Measurements from ENCODE around the gene CSK. TPM values are rescaled to one million over a fixed set of nuclear protein-coding genes. Genes with fewer than 3 reads are reported as not detected.
"Not testable (repeated sequence)": the region's sequence is repeated elsewhere in the genome, so short reads cannot be mapped to it uniquely, and the experiment has no call there.

Gene CSK
- total RNA-seq, 2 experiments from 2014 or later = 315 to 348 TPM

- no peaks in the 10 kb centered on the region for H3K9me3 Mint-ChIP-seq
- ChIA-PET CTCF (interaction anchor here (1.0 to 27.9 kb wide), 7 partner anchors 9 to 177 kb away, joined by 3 to 930 read pairs (median 5); partner anchors contain the start of gene LMAN1L), POLR2A (interaction anchor here (1.1 to 1.2 kb wide), 2 partner anchors 8 to 14 kb away, joined by 4 to 7 read pairs; no protein-coding TSS in a partner anchor)
- peaks cover 57% of the 10 kb centered on the region for H3K4me1 Mint-ChIP-seq
- no peaks in the 10 kb centered on the region for H3K27me3 Mint-ChIP-seq
- peak overlapping the region; percentile 88 for H3K4me3 Mint-ChIP-seq
- H3K27ac Mint-ChIP-seq = peak overlapping the region; percentile 98
- H3K36me3 Mint-ChIP-seq (ENCODE audit: low read depth) = peaks cover 61% of the 10 kb centered on the region
- DNase-seq = no peak
Observed at GRCh38 chr15:74784426-74785193, 2.7 kb downstream of the CSK start.

GRCh38 chr15:74785194-74786032 lies 3.5 kb downstream of the CSK start:
- peaks cover 65% of the 10 kb centered on the region for H3K36me3 Mint-ChIP-seq (ENCODE audit: low read depth)
- ChIA-PET CTCF (interaction anchor here (0.8 to 27.9 kb wide), 10 partner anchors 4 to 177 kb away, joined by 3 to 930 read pairs (median 4); partner anchors contain the start of genes CSK and LMAN1L), POLR2A (interaction anchor here (0.6 to 1.2 kb wide), 3 partner anchors 7 to 356 kb away, joined by 3 to 7 read pairs (median 4); no protein-coding TSS in a partner anchor)
- H3K27ac Mint-ChIP-seq = peak overlapping the region; percentile 98
- no peaks in the 10 kb centered on the region for H3K27me3 Mint-ChIP-seq
- H3K9me3 Mint-ChIP-seq = no peaks in the 10 kb centered on the region
- H3K4me1 Mint-ChIP-seq = peaks cover 57% of the 10 kb centered on the region
- peak overlapping the region; percentile 88 for H3K4me3 Mint-ChIP-seq
- DNase-seq = peak; percentile 72

- H3K4me3 Mint-ChIP-seq = peak overlapping the region; percentile 88
- not testable (repeated sequence) for H3K9me3 Mint-ChIP-seq, DNase-seq, H3K27me3 Mint-ChIP-seq
- H3K4me1 Mint-ChIP-seq = peaks cover 57% of the 10 kb centered on the region
- CTCF ChIA-PET = interaction anchor here (0.6 to 27.9 kb wide), 6 partner anchors 5 to 288 kb away, joined by 3 to 930 read pairs (median 10); partner anchors contain the start of genes CSK and LMAN1L
- POLR2A ChIA-PET = interaction anchor here (0.6 kb wide), 1 partner anchor 357 kb away, joined by 3 read pairs; no protein-coding TSS in a partner anchor
- H3K36me3 Mint-ChIP-seq (ENCODE audit: low read depth) = peaks cover 70% of the 10 kb centered on the region
- peak overlapping the region; percentile 98 for H3K27ac Mint-ChIP-seq
Observed at GRCh38 chr15:74786081-74786480, 4.2 kb downstream of the CSK start.

DNA sequence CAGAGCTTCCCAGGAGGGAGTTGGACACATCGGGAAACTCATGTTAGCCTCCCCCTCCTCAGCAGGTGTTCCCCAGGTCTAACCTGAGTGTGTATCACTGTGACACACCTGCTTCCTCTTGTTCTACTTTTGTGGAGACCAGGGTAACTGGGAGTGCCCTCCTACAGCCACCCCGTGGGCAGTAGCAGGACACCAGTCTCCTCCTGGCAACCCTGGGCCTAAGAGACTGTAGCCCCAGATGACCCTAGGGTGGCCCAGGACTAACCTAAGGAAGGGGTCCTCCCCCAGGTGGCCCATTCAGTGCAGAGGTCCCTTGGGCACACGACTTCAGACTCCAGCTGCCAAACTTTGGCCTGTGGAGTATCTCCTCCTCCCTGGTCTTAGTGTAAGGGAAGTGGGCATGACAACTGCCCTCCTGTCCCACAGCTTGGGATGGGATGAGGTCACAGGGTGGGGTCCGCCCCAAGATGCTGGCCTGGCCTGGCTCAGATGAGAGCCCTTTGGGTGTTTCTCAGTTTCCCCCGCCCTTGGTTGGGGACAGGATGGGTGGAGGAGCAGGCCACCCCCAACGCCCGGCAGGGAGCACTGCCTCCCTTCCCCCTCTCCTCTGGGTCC lies 4.8 kb downstream of the CSK start:
- Mint-ChIP-seq H3K9me3 (no peaks in the 10 kb centered on the region), H3K4me1 (peaks cover 58% of the 10 kb centered on the region), H3K27me3 (no peaks in the 10 kb centered on the region), H3K27ac (peak overlapping the region; percentile 98), H3K4me3 (peak overlapping the region; percentile 88), H3K36me3 (ENCODE audit: low read depth) (peaks cover 74% of the 10 kb centered on the region)
- POLR2A ChIA-PET = interaction anchor here (0.8 to 2.0 kb wide), 3 partner anchors 9 to 119 kb away, joined by 3 to 14 read pairs (median 3); no protein-coding TSS in a partner anchor
- peak; percentile 40 for DNase-seq
- CTCF ChIA-PET = interaction anchor here (0.5 to 27.9 kb wide), 28 partner anchors 6 to 786 kb away, joined by 3 to 930 read pairs (median 4); partner anchors contain the start of genes CLK3, CSK, FAM219B and LMAN1L

- H3K27ac Mint-ChIP-seq = peak overlapping the region; percentile 98
- peaks cover 81% of the 10 kb centered on the region for H3K36me3 Mint-ChIP-seq (ENCODE audit: low read depth)
- H3K9me3 Mint-ChIP-seq = no peaks in the 10 kb centered on the region
- peak overlapping the region; percentile 88 for H3K4me3 Mint-ChIP-seq
- H3K4me1 Mint-ChIP-seq = peaks cover 66% of the 10 kb centered on the region
- no peaks in the 10 kb centered on the region for H3K27me3 Mint-ChIP-seq
- ChIA-PET CTCF (interaction anchor here (0.5 to 27.9 kb wide), 44 partner anchors 6 to 785 kb away, joined by 3 to 930 read pairs (median 3); partner anchors contain the start of genes CLK3, CSK, FAM219B and LMAN1L), POLR2A (interaction anchor here (0.5 to 2.0 kb wide), 5 partner anchors 9 to 172 kb away, joined by 3 to 14 read pairs (median 3); partner anchors contain the start of gene CLK3)
- DNase-seq = peak; percentile 95
Observed at GRCh38 chr15:74787251-74788041, 5.6 kb downstream of the CSK start.

GRCh38 chr15:74788042-74788682 lies 6.3 kb downstream of the CSK start:
- CTCF ChIA-PET = interaction anchor here (0.6 to 27.9 kb wide), 38 partner anchors 7 to 664 kb away, joined by 3 to 930 read pairs (median 4); partner anchors contain the start of genes CLK3, CSK, FAM219B and LMAN1L
- Mint-ChIP-seq H3K4me1 (peaks cover 73% of the 10 kb centered on the region), H3K36me3 (ENCODE audit: low read depth) (peaks cover 78% of the 10 kb centered on the region), H3K27ac (peak overlapping the region; percentile 98), H3K27me3 (no peaks in the 10 kb centered on the region), H3K4me3 (peak overlapping the region; percentile 88), H3K9me3 (no peaks in the 10 kb centered on the region)
- POLR2A ChIA-PET = interaction anchor here (1.4 to 2.0 kb wide), 2 partner anchors 11 to 173 kb away, joined by 3 to 14 read pairs; partner anchors contain the start of gene CLK3
- DNase-seq = no peak

DNA sequence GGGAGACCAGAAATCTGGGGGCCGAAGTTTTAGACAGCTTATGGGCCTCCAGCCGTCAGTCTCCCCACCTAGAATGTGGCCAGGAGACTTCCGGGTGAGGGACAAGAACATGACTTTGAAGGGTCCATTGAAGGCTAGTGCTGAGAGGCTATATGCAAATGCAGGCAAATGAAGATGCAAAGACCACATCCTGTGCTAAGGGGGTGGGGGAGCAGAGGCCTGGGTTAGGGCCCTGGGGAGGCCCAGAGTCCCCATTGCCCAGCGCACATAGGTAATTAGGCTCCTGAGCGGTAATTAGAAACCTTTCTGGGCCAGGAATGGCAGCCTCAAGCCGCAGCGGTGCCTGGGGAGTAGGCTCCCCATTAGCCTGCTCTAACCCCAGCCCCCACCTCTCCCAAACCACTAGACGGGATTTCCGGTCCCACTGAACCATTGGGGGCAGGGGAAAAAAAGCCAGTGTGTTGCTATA lies 6.8 kb downstream of the CSK start:
- Mint-ChIP-seq H3K4me1 (peaks cover 78% of the 10 kb centered on the region), H3K27me3 (no peaks in the 10 kb centered on the region), H3K27ac (peak overlapping the region; percentile 98), H3K4me3 (peak overlapping the region; percentile 88), H3K36me3 (ENCODE audit: low read depth) (peaks cover 76% of the 10 kb centered on the region), H3K9me3 (no peaks in the 10 kb centered on the region)
- peak; percentile 82 for DNase-seq
- ChIA-PET CTCF (interaction anchor here (1.0 to 27.9 kb wide), 16 partner anchors 8 to 200 kb away, joined by 3 to 930 read pairs (median 8); partner anchors contain the start of genes CLK3, CSK, FAM219B and LMAN1L), POLR2A (interaction anchor here (1.4 to 2.0 kb wide), 2 partner anchors 11 to 173 kb away, joined by 3 to 14 read pairs; partner anchors contain the start of gene CLK3)

DNA sequence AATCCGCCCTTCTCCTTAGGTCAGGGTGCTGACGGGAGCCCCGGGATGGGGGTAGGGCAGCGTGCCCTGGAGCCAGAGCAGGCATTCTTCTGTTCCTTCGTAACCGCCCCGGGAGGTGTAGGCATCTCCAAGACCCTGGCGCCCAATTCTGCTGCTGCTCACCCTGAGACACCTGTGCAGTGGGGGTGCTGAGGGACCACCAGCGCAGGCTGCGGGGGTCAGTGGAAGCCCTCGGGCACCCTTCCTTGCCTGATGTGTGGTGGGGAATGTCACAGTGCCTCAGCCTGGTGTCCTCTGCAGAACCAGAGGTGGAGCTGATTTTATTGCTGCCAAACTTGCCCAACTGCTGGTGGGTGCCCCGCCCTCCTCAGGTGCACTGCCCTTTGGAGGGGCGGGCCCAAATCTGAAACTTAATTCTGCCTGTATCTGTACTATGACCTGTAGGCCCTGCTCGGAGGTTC lies 7.3 kb downstream of the CSK start:
- ChIA-PET CTCF (interaction anchor here (2.5 to 27.9 kb wide), 3 partner anchors 8 to 81 kb away, joined by 11 to 930 read pairs (median 930); partner anchors contain the start of genes CSK and LMAN1L), POLR2A (interaction anchor here (1.3 kb wide), 1 partner anchor 9 kb away, joined by 3 read pairs; no protein-coding TSS in a partner anchor)
- no peaks in the 10 kb centered on the region for H3K9me3 Mint-ChIP-seq
- peaks cover 80% of the 10 kb centered on the region for H3K4me1 Mint-ChIP-seq
- peak; percentile 66 for DNase-seq
- no peaks in the 10 kb centered on the region for H3K27me3 Mint-ChIP-seq
- peak overlapping the region; percentile 88 for H3K4me3 Mint-ChIP-seq
- peaks cover 72% of the 10 kb centered on the region for H3K36me3 Mint-ChIP-seq (ENCODE audit: low read depth)
- peak overlapping the region; percentile 98 for H3K27ac Mint-ChIP-seq

DNA sequence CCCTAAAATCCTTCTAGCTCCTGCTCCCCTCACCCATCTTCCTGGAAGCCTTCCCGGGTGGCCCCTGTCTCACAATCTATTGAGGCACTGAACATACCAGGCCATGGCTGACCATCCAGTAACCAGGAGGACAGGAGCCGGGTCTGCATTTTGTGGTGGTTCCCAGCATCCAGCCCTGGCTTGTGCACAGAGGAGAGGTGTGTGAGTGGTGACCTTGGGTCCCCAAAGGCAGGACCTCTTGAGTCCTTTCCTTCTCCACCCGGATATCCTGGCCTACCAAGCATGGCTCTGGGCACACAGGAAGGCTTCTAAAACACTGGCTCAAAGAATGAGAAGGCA lies 7.8 kb downstream of the CSK start:
- Mint-ChIP-seq H3K27ac (peak overlapping the region; percentile 98), H3K4me3 (peak overlapping the region; percentile 88), H3K27me3 (no peaks in the 10 kb centered on the region), H3K9me3 (no peaks in the 10 kb centered on the region), H3K4me1 (peaks cover 85% of the 10 kb centered on the region), H3K36me3 (ENCODE audit: low read depth) (peaks cover 68% of the 10 kb centered on the region)
- no peak for DNase-seq
- CTCF ChIA-PET = interaction anchor here (0.6 to 27.9 kb wide), 3 partner anchors 9 to 65 kb away, joined by 3 to 930 read pairs (median 930); partner anchors contain the start of genes CSK and LMAN1L
- POLR2A ChIA-PET = interaction anchor here (1.3 kb wide), 1 partner anchor 9 kb away, joined by 3 read pairs; no protein-coding TSS in a partner anchor
